ENCODE data around the gene IL36G. TPM values are rescaled to one million over a fixed set of nuclear protein-coding genes. Genes with fewer than 3 reads are reported as not detected.

The IL36G gene
- total RNA-seq, 1 experiment from 2014 or later, result not detected

- CTCF ChIA-PET, result interaction anchor here (0.5 to 2.3 kb wide), 6 partner anchors 61 to 323 kb away, joined by 3 to 18 read pairs (median 6); no protein-coding TSS in a partner anchor
- H3K27ac Mint-ChIP-seq (ENCODE audit: low read depth, unreplicated experiment), result no peak overlapping the region
- no peaks in the 10 kb centered on the region for H3K27me3 Mint-ChIP-seq (ENCODE audit: insufficient read depth, unreplicated experiment)
- H3K9me3 Mint-ChIP-seq (ENCODE audit: unreplicated experiment), result no peaks in the 10 kb centered on the region
- POLR2A ChIA-PET, result interaction anchor here (0.6 kb wide), 1 partner anchor 756 kb away, joined by 3 read pairs; no protein-coding TSS in a partner anchor
- TF ChIP-seq CTCF (IDR thresholded peaks at IDR 0.05; ENCODE audit: unreplicated experiment), result no peak
- no peak for DNase-seq (ENCODE audit: unreplicated experiment)
- no peak overlapping the region for H3K4me3 Mint-ChIP-seq (ENCODE audit: unreplicated experiment)
- H3K36me3 Mint-ChIP-seq (ENCODE audit: insufficient read depth, unreplicated experiment), result no peaks in the 10 kb centered on the region
- no TSS peak for BruUV-seq (replicated peaks)
- H3K4me1 Mint-ChIP-seq (ENCODE audit: insufficient read depth, unreplicated experiment), result peaks cover 5% of the 10 kb centered on the region
- intact Hi-C loops (cut with micrococcal nuclease), result no loop called here
Observed at GRCh38 chr2:112946086-112946485, 31.7 kb upstream of the IL36G start.

- no peak for TF ChIP-seq CTCF (IDR thresholded peaks at IDR 0.05; ENCODE audit: unreplicated experiment)
- no peak overlapping the region for H3K4me3 Mint-ChIP-seq (ENCODE audit: unreplicated experiment)
- H3K27ac Mint-ChIP-seq (ENCODE audit: low read depth, unreplicated experiment), result no peak overlapping the region
- H3K27me3 Mint-ChIP-seq (ENCODE audit: insufficient read depth, unreplicated experiment), result no peaks in the 10 kb centered on the region
- ChIA-PET CTCF (interaction anchor here (0.5 to 3.0 kb wide), 7 partner anchors 12 to 619 kb away, joined by 3 to 18 read pairs (median 3); no protein-coding TSS in a partner anchor), POLR2A (no interaction called here)
- BruUV-seq (replicated peaks), result no TSS peak
- H3K36me3 Mint-ChIP-seq (ENCODE audit: insufficient read depth, unreplicated experiment), result no peaks in the 10 kb centered on the region
- DNase-seq (ENCODE audit: unreplicated experiment), result no peak
- intact Hi-C loops (cut with micrococcal nuclease), result no loop called here
- H3K4me1 Mint-ChIP-seq (ENCODE audit: insufficient read depth, unreplicated experiment), result peaks cover 5% of the 10 kb centered on the region
- no peaks in the 10 kb centered on the region for H3K9me3 Mint-ChIP-seq (ENCODE audit: unreplicated experiment)
Observed at GRCh38 chr2:112947374-112947773, 30.4 kb upstream of the IL36G start.

GRCh38 chr2:112949456-112949855, 28.4 kb upstream of the IL36G start:
- Mint-ChIP-seq H3K36me3 (ENCODE audit: insufficient read depth, unreplicated experiment) (no peaks in the 10 kb centered on the region), H3K27me3 (ENCODE audit: insufficient read depth, unreplicated experiment) (no peaks in the 10 kb centered on the region), H3K4me3 (ENCODE audit: unreplicated experiment) (no peak overlapping the region), H3K9me3 (ENCODE audit: unreplicated experiment) (no peaks in the 10 kb centered on the region), H3K27ac (ENCODE audit: low read depth, unreplicated experiment) (no peak overlapping the region), H3K4me1 (ENCODE audit: insufficient read depth, unreplicated experiment) (no peaks in the 10 kb centered on the region)
- ChIA-PET POLR2A (no interaction called here), CTCF (interaction anchor here (0.7 to 3.0 kb wide), 2 partner anchors 10 to 200 kb away, joined by 3 to 18 read pairs; no protein-coding TSS in a partner anchor)
- intact Hi-C loops (cut with micrococcal nuclease), result no loop called here
- no peak for TF ChIP-seq CTCF (IDR thresholded peaks at IDR 0.05; ENCODE audit: unreplicated experiment)
- no TSS peak for BruUV-seq (replicated peaks)
- DNase-seq (ENCODE audit: unreplicated experiment), result no peak

GRCh38 chr2:112954364-112954763, 23.4 kb upstream of the IL36G start:
- intact Hi-C loops (cut with micrococcal nuclease), result no loop called here
- ChIA-PET POLR2A (interaction anchor here (0.7 to 1.1 kb wide), 4 partner anchors 11 to 118 kb away, joined by 3 to 6 read pairs (median 4); partner anchors contain the start of gene IL1B), CTCF (interaction anchor here (0.5 to 3.7 kb wide), 7 partner anchors 12 to 435 kb away, joined by 3 to 36 read pairs (median 3); no protein-coding TSS in a partner anchor)
- Mint-ChIP-seq H3K36me3 (ENCODE audit: insufficient read depth, unreplicated experiment) (no peaks in the 10 kb centered on the region), H3K4me3 (ENCODE audit: unreplicated experiment) (no peak overlapping the region), H3K27ac (ENCODE audit: low read depth, unreplicated experiment) (no peak overlapping the region), H3K27me3 (ENCODE audit: insufficient read depth, unreplicated experiment) (no peaks in the 10 kb centered on the region), H3K4me1 (ENCODE audit: insufficient read depth, unreplicated experiment) (no peaks in the 10 kb centered on the region), H3K9me3 (ENCODE audit: unreplicated experiment) (no peaks in the 10 kb centered on the region)
- BruUV-seq (replicated peaks), result no TSS peak
- DNase-seq (ENCODE audit: unreplicated experiment), result no peak
- TF ChIP-seq CTCF (IDR thresholded peaks at IDR 0.05; ENCODE audit: unreplicated experiment), result no peak

All from MCF 10A (cell line).